Esophagus squamous epithelium (tissue), 5 donors: ENCODE results near the gene FBRS. TPM values are rescaled to one million over a fixed set of nuclear protein-coding genes. Genes with fewer than 3 reads are reported as not detected.

Experiments
- DNase-seq: peaks from one replicate; lab custom pipeline; 2025; lab: John Stamatoyannopoulos, UW
- H3K27ac ChIP-seq, 4 donors: fragments of 200-600 bp; sonication (generic); one replicate each; pipeline ENCODE4 v1.5.1; 2016 to 2019; ENCODE audit warnings: mild to moderate bottlenecking in 1 of 4
- H3K27me3 ChIP-seq, 4 donors: fragments of 200-600 bp; sonication (generic); 1 replicate in 3 of 4; 2 replicates in 1 of 4; pipeline versions ENCODE4 v1.5.1 to v1.6.0; 2017 to 2021; ENCODE audit warnings: antibody characterized with exemption in 1 of 4
- H3K36me3 ChIP-seq, 3 donors: fragments of 200-600 bp; sonication (generic); one replicate each; pipeline ENCODE4 v1.5.1; 2016 to 2019
- H3K4me1 ChIP-seq, 3 donors: fragments of 200-600 bp; sonication (generic); one replicate each; pipeline ENCODE4 v1.5.1; 2017 to 2019
- H3K4me3 ChIP-seq, 4 donors: fragments of 200-600 bp; sonication (generic); 1 replicate in 3 of 4; 2 replicates in 1 of 4; pipeline ENCODE4 v1.5.1; 2016 to 2019; ENCODE audit warnings: mild to moderate bottlenecking in 2 of 4, moderate library complexity in 1 of 4
- H3K9me3 ChIP-seq, 3 donors: fragments of 200-600 bp; sonication (generic); one replicate each; pipeline ENCODE4 v1.5.1; 2016 to 2019
- CTCF ChIP-seq, 6 experiments: fragments of 450-650 bp in 4 of 6; fragments of 200-600 bp in 2 of 6; sonication (generic) in 2 of 6; IDR thresholded peaks; one replicate each; pipeline ENCODE4 v1.5.1; 2016 to 2019; ENCODE audit warnings: antibody characterized with exemption in 6 of 6, mild to moderate bottlenecking in 4 of 6, moderate library complexity in 4 of 6
- POLR2A ChIP-seq, 4 donors: fragments of 450-650 bp; IDR thresholded peaks; one replicate each; pipeline ENCODE4 v1.6.1; 2017; ENCODE audit warnings: antibody characterized with exemption in 4 of 4, mild to moderate bottlenecking in 4 of 4, moderate library complexity in 3 of 4
- WGBS, 2 donors: methylation state at CpG; one replicate each; pipeline ENCODE4 v1.1.5; 2018; 5-methylcytosine and 5-hydroxymethylcytosine counted together
- intact Hi-C: fragments of 100-400 bp; cut with DNase I; formaldehyde crosslinking; loops from one replicate; pipeline ENCODE4 v1.15.0; 2022
- total RNA-seq, 4 donors: library from RNA; depleted of rRNA; stranded (reverse); fragments of >200 nt; gene quantifications; one replicate each; pipeline ENCODE4 v1.1.0, GENCODE V29; 2016
- donor health status: DM: yes; HTN: yes; CAD: no.

FBRS gene
- 10 to 100 TPM; 22.3 to 80.2 (median 45.3) TPM for total RNA-seq

GRCh38 chr16:30657866-30658730 lies at the start of gene FBRS:
TSS of gene FBRS (plus strand) at chr16:30658431. CDS start at chr16:30659519, 1,088 bp downstream.
- TF ChIP-seq CTCF (IDR thresholded peaks at IDR 0.05) = peak; percentile 60 to 96 (median 76)
- TF ChIP-seq POLR2A (IDR thresholded peaks at IDR 0.05) = peak in 3 of 4 donors; percentile 65 to 89 (median 87)
- H3K36me3 ChIP-seq = peaks cover 27 to 65% (median 36%) of the 10 kb centered on the region in 3 donors
- peaks cover 29 to 52% (median 37%) of the 10 kb centered on the region in 3 donors for H3K4me1 ChIP-seq
- H3K27ac ChIP-seq = peak within 1 kb of the TSS; percentile 99 to 100 (median 100)
- intact Hi-C loops = no loop called here
- 0 to 1% methylated on average over 20 to 27 of the region's 86 CpGs for WGBS, 2 donors
- H3K4me3 ChIP-seq = peak within 1 kb of the TSS; percentile 83 to 98 (median 98)
- no peaks in the 10 kb centered on the region for H3K9me3 ChIP-seq
- H3K27me3 ChIP-seq = no peaks in the 10 kb centered on the region
- DNase-seq = peak; percentile 99

- Histone ChIP-seq H3K27ac (peak overlapping the region; percentile 86 to 96 (median 94)), H3K4me1 (peaks cover 4 to 25% (median 8%) of the 10 kb centered on the region in 3 donors), H3K36me3 (peaks cover 0 to 42% (median 14%) of the 10 kb centered on the region in 3 donors), H3K9me3 (no peaks in the 10 kb centered on the region), H3K27me3 (no peaks in the 10 kb centered on the region), H3K4me3 (peak overlapping the region; percentile 71 to 99 (median 90))
- TF ChIP-seq CTCF (IDR thresholded peaks at IDR 0.05) (no peak), POLR2A (IDR thresholded peaks at IDR 0.05) (no peak)
- 35 to 62% methylated on average over 6 to 15 of the region's 40 CpGs for WGBS, 2 donors
- intact Hi-C loops = no loop called here
- no peak for DNase-seq
Observed at GRCh38 chr16:30609002-30609925, 49.0 kb upstream of the FBRS start.

- peak within 1 kb of the TSS; percentile 86 to 96 (median 94) for H3K27ac ChIP-seq
- TF ChIP-seq POLR2A (IDR thresholded peaks at IDR 0.05) (peak in 2 of 4 donors; percentile 39 to 57), CTCF (IDR thresholded peaks at IDR 0.05) (no peak)
- peaks cover 4 to 25% (median 8%) of the 10 kb centered on the region in 3 donors for H3K4me1 ChIP-seq
- DNase-seq = peak; percentile 49
- H3K27me3 ChIP-seq = no peaks in the 10 kb centered on the region
- H3K4me3 ChIP-seq = peak within 1 kb of the TSS; percentile 71 to 99 (median 90)
- no peaks in the 10 kb centered on the region for H3K9me3 ChIP-seq
- WGBS, 2 donors = 0 to 1% methylated on average over 8 to 16 of the region's 63 CpGs
- intact Hi-C loops = no loop called here
- H3K36me3 ChIP-seq = peaks cover 0 to 33% (median 5%) of the 10 kb centered on the region in 3 donors
Observed at GRCh38 chr16:30609926-30610839, 48.0 kb upstream of the FBRS start, which contains the start of gene ZNF689. TSS of gene ZNF689 (minus strand) at chr16:30610389. CDS start at chr16:30610041, 348 bp downstream.

GRCh38 chr16:30615358-30616091 lies 42.7 kb upstream of the FBRS start:
- intact Hi-C loops = no loop called here
- peak in 5 of 6 experiments; percentile 28 to 74 (median 41) for TF ChIP-seq CTCF (IDR thresholded peaks at IDR 0.05)
- no peak for TF ChIP-seq POLR2A (IDR thresholded peaks at IDR 0.05)
- Histone ChIP-seq H3K4me3 (no peak overlapping the region), H3K27me3 (no peaks in the 10 kb centered on the region), H3K36me3 (no peaks in the 10 kb centered on the region), H3K27ac (no peak overlapping the region), H3K9me3 (no peaks in the 10 kb centered on the region), H3K4me1 (peaks cover 0 to 5% (median 3%) of the 10 kb centered on the region in 3 donors)
- no peak for DNase-seq
- WGBS, 2 donors = 53 to 64% methylated on average over 9 to 12 of the region's 12 CpGs
